H1 (cell line): ENCODE measurements around the gene FBXO30. TPM values are rescaled to one million over a fixed set of nuclear protein-coding genes. Genes with fewer than 3 reads are reported as not detected.

Experiments
- CTCF ChIA-PET: fragments of 300-600 bp; sonication (Branson Sonifier 250); formaldehyde crosslinking; loops from one replicate; lab custom pipeline; 2021; ENCODE audit not compliant: partially characterized antibody; lab: Charles Lee
- POLR2A ChIA-PET: fragments of 300-600 bp; sonication (Branson Sonifier 250); formaldehyde crosslinking; loops from one replicate; lab custom pipeline; 2021; ENCODE audit warnings: inconsistent platforms; ENCODE audit not compliant: partially characterized antibody; lab: Charles Lee
- DNase-seq, 2 experiments: peaks; one replicate each; pipeline versions ENCODE4 v3.0.0 to v3.0.0-alpha.2; 2010 to 2022; ENCODE audit warnings: low spot score in 2 of 2, low read depth in 1 of 2, mixed read lengths in 1 of 2
- FAIRE-seq: peaks from 2 replicates; lab custom pipeline; 2011; peaks lifted over from hg19 to GRCh38; lab: Jason Lieb, UNC
- H2AFZ ChIP-seq: 2 replicates; pipeline ENCODE4 v1.8.1; 2012; ENCODE audit warnings: low read length, inconsistent platforms
- H2AK5ac ChIP-seq: 2 replicates; pipeline ENCODE4 v1.6.1; 2013; ENCODE audit warnings: low read depth, low read length
- H2BK120ac ChIP-seq: replicated peaks from 2 replicates; pipeline ENCODE3; 2013; ENCODE audit warnings: low read depth, low read length, inconsistent platforms
- H2BK12ac ChIP-seq: 2 replicates; pipeline ENCODE4 v1.6.1; 2013; ENCODE audit warnings: low read depth, low read length
- H2BK15ac ChIP-seq: 2 replicates; pipeline ENCODE4 v1.6.1; 2013; ENCODE audit warnings: low read length
- H2BK20ac ChIP-seq: 2 replicates; pipeline ENCODE4 v1.6.1; 2013; ENCODE audit warnings: low read length
- H2BK5ac ChIP-seq: 2 replicates; pipeline ENCODE4 v1.6.1; 2013; ENCODE audit warnings: low read depth, low read length
- H3K14ac ChIP-seq: 2 replicates; pipeline ENCODE4 v1.6.1; 2013; ENCODE audit warnings: inconsistent platforms; ENCODE audit not compliant: insufficient read length
- H3K18ac ChIP-seq: 2 replicates; pipeline ENCODE4 v1.6.1; 2013; ENCODE audit warnings: low read length; ENCODE audit errors: extremely low read depth
- H3K23ac ChIP-seq: 2 replicates; pipeline ENCODE4 v1.6.1; 2013; ENCODE audit warnings: inconsistent platforms; ENCODE audit not compliant: insufficient read length
- H3K23me2 ChIP-seq: 2 replicates; pipeline ENCODE4 v1.6.1; 2013; ENCODE audit warnings: low read depth, low read length
- H3K27ac ChIP-seq: 2 replicates; pipeline ENCODE4 v1.6.1; 2011; ENCODE audit warnings: low read depth, low read length, inconsistent platforms
- H3K27me3 ChIP-seq, 4 experiments: replicated peaks in 1 of 4; 1 replicate in 1 of 4; 2 replicates in 3 of 4; pipeline versions ENCODE4 v1.6.1 to v1.8.1; 2011 to 2013; ENCODE audit warnings: low read length in 3 of 4, mild to moderate bottlenecking in 3 of 4, inconsistent platforms in 2 of 4, mixed read lengths in 2 of 4, moderate library complexity in 1 of 4; ENCODE audit not compliant: control insufficient read depth in 3 of 4, insufficient read depth in 3 of 4; ENCODE audit errors: extremely low read depth in 1 of 4
- H3K36me3 ChIP-seq, 4 experiments: 2 replicates each; pipeline versions ENCODE4 v1.6.1 to v1.8.1; 2011 to 2013; ENCODE audit warnings: mild to moderate bottlenecking in 4 of 4, low read length in 3 of 4, moderate library complexity in 2 of 4, control low read depth in 1 of 4, inconsistent platforms in 1 of 4; ENCODE audit not compliant: insufficient read depth in 4 of 4, control insufficient read depth in 2 of 4
- H3K4ac ChIP-seq: replicated peaks from 2 replicates; pipeline ENCODE3; 2013; ENCODE audit warnings: low read length, low read depth, mixed read lengths, inconsistent platforms; ENCODE audit not compliant: insufficient read length
- H3K4me1 ChIP-seq, 4 experiments: replicated peaks in 1 of 4; 1 replicate in 1 of 4; 2 replicates in 3 of 4; pipeline versions ENCODE4 v1.6.1 to v1.8.1; 2011 to 2013; ENCODE audit warnings: low read length in 3 of 4, inconsistent platforms in 2 of 4, mixed read lengths in 1 of 4; ENCODE audit not compliant: insufficient read depth in 4 of 4, control insufficient read depth in 3 of 4
- H3K4me2 ChIP-seq, 2 experiments: 2 replicates each; pipeline versions ENCODE4 v1.6.1 to v1.8.1; 2011 to 2013; ENCODE audit warnings: low read depth in 2 of 2, low read length in 2 of 2, control low read depth in 1 of 2, inconsistent platforms in 1 of 2, mild to moderate bottlenecking in 1 of 2; ENCODE audit not compliant: insufficient read depth in 1 of 2
- H3K4me3 ChIP-seq, 4 experiments: fragments of 200-600, 300-600 bp in 1 of 4; sonication (generic), shearing (Covaris generic), sonication (Bioruptor Twin) in 1 of 4; 2 replicates each; pipeline versions ENCODE4 v1.5.1 to v1.8.1; 2011 to 2016; ENCODE audit warnings: low read length in 4 of 4, low read depth in 3 of 4, control low read depth in 2 of 4, inconsistent platforms in 2 of 4, mild to moderate bottlenecking in 2 of 4, mixed read lengths in 1 of 4, moderate library complexity in 1 of 4; ENCODE audit not compliant: insufficient read depth in 2 of 4; ENCODE audit errors: extremely low read depth in 1 of 4
- H3K56ac ChIP-seq: replicated peaks from 2 replicates; pipeline ENCODE3; 2013; ENCODE audit warnings: low read depth, mild to moderate bottlenecking, mixed read lengths, low read length, inconsistent platforms; ENCODE audit not compliant: insufficient read length
- H3K79me1 ChIP-seq: 2 replicates; pipeline ENCODE4 v1.6.1; 2013; ENCODE audit warnings: low read depth, low read length, control low read depth
- H3K79me2 ChIP-seq, 2 experiments: 2 replicates each; pipeline versions ENCODE4 v1.6.1 to v1.8.1; 2012 to 2013; ENCODE audit warnings: low read length in 2 of 2, mild to moderate bottlenecking in 2 of 2, inconsistent platforms in 1 of 2; ENCODE audit not compliant: insufficient read depth in 2 of 2, control insufficient read depth in 1 of 2
- H3K9ac ChIP-seq, 4 experiments: replicated peaks in 1 of 4; 1 replicate in 1 of 4; 2 replicates in 3 of 4; pipeline versions ENCODE4 v1.6.1 to v1.8.1; 2011 to 2013; ENCODE audit warnings: low read depth in 3 of 4, low read length in 3 of 4, control low read depth in 2 of 4, mild to moderate bottlenecking in 2 of 4, moderate library complexity in 2 of 4, inconsistent platforms in 1 of 4; ENCODE audit errors: extremely low read depth in 1 of 4
- H3K9me3 ChIP-seq, 2 experiments: 2 replicates each; pipeline versions ENCODE4 v1.6.1 to v1.8.1; 2012 to 2013; ENCODE audit warnings: mild to moderate bottlenecking in 2 of 2, moderate library complexity in 2 of 2, control low read depth in 1 of 2, inconsistent platforms in 1 of 2, low read depth in 1 of 2, low read length in 1 of 2, mixed read lengths in 1 of 2; ENCODE audit not compliant: insufficient read depth in 2 of 2
- H4K20me1 ChIP-seq, 2 experiments: replicated peaks in 1 of 2; 2 replicates each; pipeline versions ENCODE3 to v1.8.1; 2011 to 2013; ENCODE audit warnings: inconsistent platforms in 2 of 2, low read length in 2 of 2, mild to moderate bottlenecking in 1 of 2; ENCODE audit not compliant: insufficient read depth in 2 of 2, control insufficient read depth in 1 of 2
- H4K5ac ChIP-seq: 2 replicates; pipeline ENCODE4 v1.6.1; 2013; ENCODE audit warnings: low read length, low read depth, mixed read lengths, inconsistent platforms; ENCODE audit not compliant: insufficient read length
- H4K8ac ChIP-seq: 2 replicates; pipeline ENCODE4 v1.8.0; 2013; ENCODE audit warnings: mild to moderate bottlenecking, moderate library complexity, low read length, inconsistent platforms; ENCODE audit not compliant: insufficient read depth; ENCODE audit errors: extremely low read depth
- H4K91ac ChIP-seq: replicated peaks from 2 replicates; pipeline ENCODE3; 2013; ENCODE audit warnings: low read length, mixed read lengths, inconsistent platforms; ENCODE audit not compliant: insufficient read length
- CHD2 ChIP-seq: IDR thresholded peaks from 2 replicates; pipeline ENCODE4 v1.6.1; 2012; ENCODE audit warnings: low read length, improper control_type of control experiment
- PHF8 ChIP-seq: fragments of 200-600 bp; sonication (generic); conservative IDR thresholded peaks from 2 replicates; pipeline ENCODE4 v1.7.1; 2012; ENCODE audit warnings: low read depth, mild to moderate bottlenecking, inconsistent platforms, low read length, moderate library complexity
- WGBS, 2 experiments: shearing (Covaris generic) in 1 of 2; methylation state at CpG; one replicate each; pipeline versions ENCODE4 v1.1.6 to v1.1.7; 2013 to 2015; ENCODE audit warnings: low lambda C conversion rate in 2 of 2, mixed read lengths in 2 of 2, inconsistent platforms in 1 of 2, low coverage in 1 of 2, missing lambda C conversion rate in 1 of 2; ENCODE audit not compliant: insufficient replicate concordance in 2 of 2, insufficient coverage in 1 of 2, insufficient read length in 1 of 2; ENCODE audit errors: extremely low coverage in 1 of 2, missing lambda C conversion rate in 1 of 2; 5-methylcytosine and 5-hydroxymethylcytosine counted together
- polyA plus RNA-seq, 7 experiments: library from polyadenylated mRNA; depleted of rRNA in 3 of 7; stranded (reverse) in 5 of 7; unstranded in 2 of 7; fragments of >200 nt in 5 of 7; fragments of 200-250 nt in 2 of 7; gene quantifications; 1 replicate in 5 of 7; 2 replicates in 1 of 7; 4 replicates in 1 of 7; pipeline versions ENCODE4 v1.2.1 to v1.2.3, GENCODE V29; 2011 to 2013; ENCODE audit warnings: missing spikeins in 2 of 7, mixed read lengths in 2 of 7
- total RNA-seq: library from RNA; stranded (reverse); fragmentation: NEBNext Ultra II Directional; extraction: Animal tissue kit (Norgen Biotek cat#: 25700); gene quantifications from 2 replicates; pipeline ENCODE4 v1.2.1, GENCODE V29; 2021

FBXO30 gene
- total and polyA plus RNA-seq, 2 of the 8 experiments (the other 6 are each of a cell fraction or from before 2014, with no cell fraction given), result 3.9 to 18.3 TPM

GRCh38 chr6:145745861-145746260, 68.7 kb downstream of the FBXO30 start:
- Histone ChIP-seq H3K23ac (no peak overlapping the region), H3K27ac (no peak overlapping the region), H3K4me2 (no peak overlapping the region), H4K8ac (no peak overlapping the region), H2BK120ac (no peak overlapping the region), H3K79me1 (no peaks in the 10 kb centered on the region), H2AK5ac (no peak overlapping the region), H3K79me2 (no peaks in the 10 kb centered on the region), H3K14ac (no peak overlapping the region), H3K27me3 (no peaks in the 10 kb centered on the region), H4K91ac (no peak overlapping the region), H2BK20ac (no peak overlapping the region), H3K9me3 (no peaks in the 10 kb centered on the region), H3K9ac (no peak overlapping the region), H3K56ac (no peak overlapping the region), H3K4me1 (no peaks in the 10 kb centered on the region), H2AFZ (no peak overlapping the region), H3K4me3 (no peak overlapping the region), H4K20me1 (no peaks in the 10 kb centered on the region), H3K18ac (no peak overlapping the region), H2BK15ac (no peak overlapping the region), H3K36me3 (no peaks in the 10 kb centered on the region), H3K23me2 (no peaks in the 10 kb centered on the region), H3K4ac (no peak overlapping the region), H2BK12ac (no peak overlapping the region), H2BK5ac (no peak overlapping the region), H4K5ac (no peak overlapping the region)
- ChIA-PET POLR2A (interaction anchor here (3.0 kb wide), 1 partner anchor 11 kb away, joined by 15 read pairs; the partner anchor contains the start of gene EPM2A), CTCF (interaction anchor here (1.3 kb wide), 1 partner anchor 138 kb away, joined by 3 read pairs; no protein-coding TSS in a partner anchor)
- DNase-seq (no peak), FAIRE-seq (no peak)
- WGBS, 2 experiments, result 63% methylated on average over 1 of the region's 1 CpG; no CpG with 5 or more reads in 1 of the 2 experiments
- TF ChIP-seq CHD2 (no peak), PHF8 (no peak)
